Measurements from ENCODE around the gene PLXNA4.
"Not testable (repeated sequence)": the region's sequence is repeated elsewhere in the genome, so short reads cannot be mapped to it uniquely, and the experiment has no call there.

PLXNA4 gene

DNA sequence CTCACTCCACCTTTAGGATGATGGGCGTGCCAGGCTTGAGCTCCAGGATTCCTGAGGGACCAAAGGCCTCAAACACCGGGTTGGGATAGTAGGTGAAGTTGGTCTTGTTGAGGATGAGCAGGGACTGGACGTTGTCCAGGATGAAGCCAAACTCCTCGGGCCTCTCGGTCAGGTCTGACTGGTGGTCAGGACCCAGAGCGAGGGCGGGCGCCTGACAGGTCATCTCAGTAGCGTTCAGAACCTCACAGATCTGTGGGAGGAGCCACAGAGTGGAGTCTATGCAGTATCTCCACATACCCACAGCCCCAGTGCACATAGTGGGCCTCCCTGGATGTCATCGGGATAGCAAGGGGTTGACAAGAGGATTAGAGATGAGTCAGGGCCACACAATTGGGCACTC is 394.9 kb downstream of the PLXNA4 start:
- no peak for TF ChIP-seq NFRKB (IDR thresholded peaks at IDR 0.05)
- TF ChIP-seq HDGF (IDR thresholded peaks at IDR 0.05; ENCODE audit: borderline replicate concordance), result no peak
- TF ChIP-seq, protein P1, sequence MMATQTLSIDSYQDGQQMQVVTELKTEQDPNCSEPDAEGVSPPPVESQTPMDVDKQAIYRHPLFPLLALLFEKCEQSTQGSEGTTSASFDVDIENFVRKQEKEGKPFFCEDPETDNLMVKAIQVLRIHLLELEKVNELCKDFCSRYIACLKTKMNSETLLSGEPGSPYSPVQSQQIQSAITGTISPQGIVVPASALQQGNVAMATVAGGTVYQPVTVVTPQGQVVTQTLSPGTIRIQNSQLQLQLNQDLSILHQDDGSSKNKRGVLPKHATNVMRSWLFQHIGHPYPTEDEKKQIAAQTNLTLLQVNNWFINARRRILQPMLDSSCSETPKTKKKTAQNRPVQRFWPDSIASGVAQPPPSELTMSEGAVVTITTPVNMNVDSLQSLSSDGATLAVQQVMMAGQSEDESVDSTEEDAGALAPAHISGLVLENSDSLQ (IDR thresholded peaks at IDR 0.05), result no peak
- no peak for TF ChIP-seq LEF1 (IDR thresholded peaks at IDR 0.05; ENCODE audit: borderline replicate concordance)
- TF ChIP-seq FOXA1 (IDR thresholded peaks at IDR 0.05), result no peak
- TF ChIP-seq CTBP1 (IDR thresholded peaks at IDR 0.05; ENCODE audit: borderline replicate concordance), result no peak
- no peak for TF ChIP-seq L3MBTL2 (conservative IDR thresholded peaks at IDR 0.05)
- TF ChIP-seq SUZ12 (IDR thresholded peaks at IDR 0.05), result no peak
- TF ChIP-seq ZNF384 (IDR thresholded peaks at IDR 0.05), result no peak
- no peak for TF ChIP-seq BHLHE40 (IDR thresholded peaks at IDR 0.05; ENCODE audit: borderline replicate concordance)
- TF ChIP-seq TARDBP (IDR thresholded peaks at IDR 0.05), result no peak
- TF ChIP-seq ARNT (IDR thresholded peaks at IDR 0.05), result no peak
- TF ChIP-seq FOXM1 (IDR thresholded peaks at IDR 0.05; ENCODE audit: borderline replicate concordance), result no peak
- no peak for TF ChIP-seq ELF4 (IDR thresholded peaks at IDR 0.05)
- no peak for TF ChIP-seq FOXK2 (IDR thresholded peaks at IDR 0.05)
- TF ChIP-seq SP1 (IDR thresholded peaks at IDR 0.05), result no peak
- CTCF ChIA-PET, result no interaction called here
- POLR2A ChIA-PET, result no interaction called here
- no peak for DNase-seq (ENCODE audit: extremely low spot score)

DNA sequence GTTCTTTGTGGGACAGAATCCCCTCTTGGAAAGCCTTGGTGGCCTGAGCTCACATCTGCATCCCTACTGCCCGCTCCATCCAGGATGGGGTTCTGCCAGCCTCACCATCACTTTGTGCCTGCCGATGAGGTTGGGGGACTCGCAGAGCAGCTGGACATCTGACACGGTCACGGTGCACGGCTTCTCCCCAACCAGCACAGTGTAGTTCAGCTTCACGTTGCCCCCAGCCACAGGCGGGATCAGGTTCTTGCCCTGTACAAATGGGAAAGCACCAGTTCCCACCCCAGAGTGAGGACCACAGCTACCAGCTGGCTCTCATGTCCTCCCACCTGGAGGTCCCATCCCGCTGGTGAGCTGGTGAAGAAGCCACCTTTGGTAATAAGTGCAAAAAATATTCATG is 395.8 kb downstream of the PLXNA4 start:
- CTCF ChIA-PET, result no interaction called here
- POLR2A ChIA-PET, result interaction anchor here (1.1 kb wide), 1 partner anchor 45 kb away, joined by 3 read pairs; no protein-coding TSS in a partner anchor
- no peak for TF ChIP-seq FOXA1 (IDR thresholded peaks at IDR 0.05)

DNA sequence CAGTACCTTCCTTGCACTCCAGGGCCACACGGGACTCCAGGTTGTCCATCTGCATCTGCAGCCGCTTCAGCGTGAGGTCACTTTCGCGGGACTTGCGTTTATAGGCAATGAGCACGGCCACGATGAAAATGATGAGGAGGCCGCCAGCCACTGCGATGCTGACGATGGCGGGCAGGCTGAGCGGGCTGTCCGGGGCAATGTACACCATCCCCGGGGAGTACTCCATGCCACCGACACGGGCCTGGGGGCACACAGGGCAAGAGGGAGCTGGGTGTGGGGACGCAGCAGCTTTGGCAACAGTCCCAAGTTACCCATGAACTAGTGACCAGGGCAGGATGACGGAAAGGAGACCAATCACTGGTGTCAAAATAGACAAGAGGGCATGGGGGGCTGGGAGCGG is 396.6 kb downstream of the PLXNA4 start:
- ChIA-PET POLR2A (interaction anchor here (1.1 kb wide), 1 partner anchor 46 kb away, joined by 3 read pairs; no protein-coding TSS in a partner anchor), CTCF (no interaction called here)
- DNase-seq (ENCODE audit: extremely low spot score), result no peak
- TF ChIP-seq ARNT (IDR thresholded peaks at IDR 0.05) (no peak), ZNF384 (IDR thresholded peaks at IDR 0.05) (no peak), HDGF (IDR thresholded peaks at IDR 0.05; ENCODE audit: borderline replicate concordance) (no peak), SP1 (IDR thresholded peaks at IDR 0.05) (no peak), CTBP1 (IDR thresholded peaks at IDR 0.05; ENCODE audit: borderline replicate concordance) (no peak), FOXK2 (IDR thresholded peaks at IDR 0.05) (no peak), NFRKB (IDR thresholded peaks at IDR 0.05) (no peak), BHLHE40 (IDR thresholded peaks at IDR 0.05; ENCODE audit: borderline replicate concordance) (no peak), FOXM1 (IDR thresholded peaks at IDR 0.05; ENCODE audit: borderline replicate concordance) (no peak), SUZ12 (IDR thresholded peaks at IDR 0.05) (no peak), ELF4 (IDR thresholded peaks at IDR 0.05) (no peak), L3MBTL2 (conservative IDR thresholded peaks at IDR 0.05) (no peak), LEF1 (IDR thresholded peaks at IDR 0.05; ENCODE audit: borderline replicate concordance) (no peak)
- TF ChIP-seq, protein P1 (IDR thresholded peaks at IDR 0.05), result no peak

More for the DNA sequence above, 395.8 kb downstream of the PLXNA4 start:
- no peak for DNase-seq (ENCODE audit: extremely low spot score)

DNA sequence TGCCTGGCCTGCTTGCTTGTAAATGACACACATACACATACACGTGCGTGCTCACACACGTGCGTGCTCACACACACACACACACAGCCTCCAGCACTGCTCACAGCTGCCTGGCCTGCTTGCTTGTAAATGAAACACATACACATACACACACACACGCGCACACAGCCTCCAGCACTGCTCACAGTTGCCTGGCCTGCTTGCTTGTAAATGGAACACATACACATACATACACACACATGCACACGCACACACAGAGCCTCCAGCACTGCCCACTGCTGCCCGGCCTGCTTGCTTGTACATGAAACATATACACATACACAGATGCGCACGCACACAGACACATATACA is 397.2 kb downstream of the PLXNA4 start:
- DNase-seq (ENCODE audit: extremely low spot score), result no peak
- ChIA-PET POLR2A (no interaction called here), CTCF (no interaction called here)
- TF ChIP-seq FOXK2 (IDR thresholded peaks at IDR 0.05) (no peak), CTBP1 (IDR thresholded peaks at IDR 0.05; ENCODE audit: borderline replicate concordance) (no peak), SUZ12 (IDR thresholded peaks at IDR 0.05) (no peak), ZNF384 (IDR thresholded peaks at IDR 0.05) (no peak), ELF4 (IDR thresholded peaks at IDR 0.05) (no peak), NFRKB (IDR thresholded peaks at IDR 0.05) (no peak), HDGF (IDR thresholded peaks at IDR 0.05; ENCODE audit: borderline replicate concordance) (no peak), L3MBTL2 (conservative IDR thresholded peaks at IDR 0.05) (no peak), ARNT (IDR thresholded peaks at IDR 0.05) (no peak), TARDBP (IDR thresholded peaks at IDR 0.05) (no peak), SP1 (IDR thresholded peaks at IDR 0.05) (no peak), FOXA1 (IDR thresholded peaks at IDR 0.05) (no peak), FOXM1 (IDR thresholded peaks at IDR 0.05; ENCODE audit: borderline replicate concordance) (no peak), BHLHE40 (IDR thresholded peaks at IDR 0.05; ENCODE audit: borderline replicate concordance) (no peak), LEF1 (IDR thresholded peaks at IDR 0.05; ENCODE audit: borderline replicate concordance) (no peak)
- TF ChIP-seq, protein P1 (IDR thresholded peaks at IDR 0.05), result no peak

DNA sequence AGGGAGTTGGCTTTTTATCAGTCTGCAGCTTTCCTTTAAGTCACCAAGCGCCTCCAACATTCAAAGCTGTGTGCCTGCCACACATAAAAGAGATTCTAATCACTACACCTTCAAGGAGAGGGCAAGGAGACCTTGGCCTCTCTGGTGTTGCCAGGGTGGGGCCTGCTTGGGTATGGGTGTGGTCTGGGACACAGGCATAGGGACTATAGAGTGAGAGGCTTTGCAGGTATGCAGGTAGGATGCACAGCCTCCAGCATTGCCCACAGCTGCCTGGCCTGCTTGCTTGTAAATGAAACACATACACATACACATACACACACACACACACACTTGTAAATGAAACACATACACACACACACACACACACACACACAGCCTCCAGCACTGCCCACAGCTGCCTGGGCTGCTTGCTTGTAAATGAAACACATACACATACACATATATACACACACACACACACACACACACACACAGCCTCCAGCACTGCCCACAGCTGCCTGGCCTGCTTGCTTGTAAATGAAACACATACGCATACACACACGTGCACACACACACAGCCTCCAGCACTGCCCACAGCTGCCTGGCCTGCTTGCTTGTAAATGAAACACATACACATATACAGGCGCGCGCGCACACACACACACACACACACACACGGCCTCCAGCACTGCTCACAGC is 397.7 kb downstream of the PLXNA4 start:
- CTCF ChIA-PET, result interaction anchor here (1.2 kb wide), 1 partner anchor 12 kb away, joined by 3 read pairs; no protein-coding TSS in a partner anchor
- POLR2A ChIA-PET, result not testable (repeated sequence)

DNA sequence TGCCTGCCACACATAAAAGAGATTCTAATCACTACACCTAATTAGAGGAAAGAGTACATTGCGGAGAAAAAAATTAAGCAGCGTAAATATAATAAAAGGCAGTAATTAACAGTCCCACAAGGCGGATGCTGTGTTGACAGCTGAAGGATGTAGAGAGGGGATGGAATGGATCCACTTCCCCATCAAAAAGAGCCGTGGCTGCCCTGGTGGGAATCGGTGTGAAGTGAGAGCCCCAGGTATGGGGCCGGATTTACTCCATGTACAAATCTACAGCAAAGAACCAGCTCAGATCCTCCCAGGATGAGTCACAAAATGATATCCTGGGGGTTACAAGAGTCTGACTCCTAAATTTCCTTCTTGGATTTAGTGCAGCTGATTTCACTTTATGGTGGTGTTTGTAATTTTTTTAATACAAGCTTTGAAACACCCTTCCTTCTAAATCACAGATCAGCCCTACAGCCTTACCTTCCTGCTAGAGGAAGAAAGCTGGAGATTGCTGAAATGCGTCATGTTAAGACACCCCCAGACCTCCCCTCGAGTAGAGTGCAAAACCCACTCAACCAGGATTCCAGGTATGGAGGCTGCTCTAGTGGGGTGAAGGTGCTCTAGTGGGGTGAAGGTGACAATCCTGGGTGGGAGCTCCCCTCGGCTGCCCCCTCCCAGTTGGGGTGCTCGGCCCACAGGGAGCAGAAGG is 398.4 kb downstream of the PLXNA4 start:
- TF ChIP-seq FOXM1 (IDR thresholded peaks at IDR 0.05; ENCODE audit: borderline replicate concordance) (no peak), HDGF (IDR thresholded peaks at IDR 0.05; ENCODE audit: borderline replicate concordance) (no peak), CTBP1 (IDR thresholded peaks at IDR 0.05; ENCODE audit: borderline replicate concordance) (no peak), LEF1 (IDR thresholded peaks at IDR 0.05; ENCODE audit: borderline replicate concordance) (no peak), FOXK2 (IDR thresholded peaks at IDR 0.05) (no peak), FOXA1 (IDR thresholded peaks at IDR 0.05) (no peak), ARNT (IDR thresholded peaks at IDR 0.05) (no peak)
- CTCF ChIA-PET, result interaction anchor here (1.2 kb wide), 1 partner anchor 11 kb away, joined by 3 read pairs; no protein-coding TSS in a partner anchor
- POLR2A ChIA-PET, result no interaction called here
- no peak for DNase-seq (ENCODE audit: extremely low spot score)

More for the DNA sequence above, 397.7 kb downstream of the PLXNA4 start:
- DNase-seq (ENCODE audit: extremely low spot score), result not testable (repeated sequence)
